Testis (tissue), 2 donors: ENCODE results near the gene ATXN7.

Experiments
- POLR2A ChIP-seq: fragments of 450-650 bp; IDR thresholded peaks from one replicate; pipeline ENCODE4 v1.6.1; 2017; ENCODE audit warnings: antibody characterized with exemption, mild to moderate bottlenecking, moderate library complexity
- TF ChIP-seq, protein P1 (sequence below), 3 experiments: fragments of 450-650 bp in 2 of 3; fragments of 200-600 bp in 1 of 3; sonication (generic) in 1 of 3; IDR thresholded peaks; one replicate each; pipeline ENCODE4 v1.5.1; 2016 to 2019; ENCODE audit warnings: antibody characterized with exemption in 3 of 3, mild to moderate bottlenecking in 2 of 3, moderate library complexity in 1 of 3

DNA sequence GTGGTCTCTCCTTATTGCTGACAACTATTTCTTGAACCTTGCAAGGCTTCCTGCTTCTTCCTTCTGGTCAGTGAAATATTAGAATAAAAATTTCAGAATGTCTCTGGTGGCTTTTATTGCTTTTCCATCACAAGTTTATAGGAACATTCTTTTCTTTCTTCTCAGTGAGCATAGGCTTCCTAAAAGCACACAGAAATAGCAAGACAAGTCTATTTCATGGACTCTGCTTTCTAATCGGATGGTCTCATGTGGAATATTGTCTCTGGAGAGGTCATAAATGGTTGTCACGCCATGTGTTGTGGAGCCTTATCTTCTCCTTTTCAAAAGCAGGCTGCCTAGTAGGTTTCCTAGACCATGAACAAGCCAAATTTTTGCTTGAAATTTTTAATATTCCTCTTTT is 169.4 kb downstream of the ATXN7 start:
- TF ChIP-seq, protein P1, sequence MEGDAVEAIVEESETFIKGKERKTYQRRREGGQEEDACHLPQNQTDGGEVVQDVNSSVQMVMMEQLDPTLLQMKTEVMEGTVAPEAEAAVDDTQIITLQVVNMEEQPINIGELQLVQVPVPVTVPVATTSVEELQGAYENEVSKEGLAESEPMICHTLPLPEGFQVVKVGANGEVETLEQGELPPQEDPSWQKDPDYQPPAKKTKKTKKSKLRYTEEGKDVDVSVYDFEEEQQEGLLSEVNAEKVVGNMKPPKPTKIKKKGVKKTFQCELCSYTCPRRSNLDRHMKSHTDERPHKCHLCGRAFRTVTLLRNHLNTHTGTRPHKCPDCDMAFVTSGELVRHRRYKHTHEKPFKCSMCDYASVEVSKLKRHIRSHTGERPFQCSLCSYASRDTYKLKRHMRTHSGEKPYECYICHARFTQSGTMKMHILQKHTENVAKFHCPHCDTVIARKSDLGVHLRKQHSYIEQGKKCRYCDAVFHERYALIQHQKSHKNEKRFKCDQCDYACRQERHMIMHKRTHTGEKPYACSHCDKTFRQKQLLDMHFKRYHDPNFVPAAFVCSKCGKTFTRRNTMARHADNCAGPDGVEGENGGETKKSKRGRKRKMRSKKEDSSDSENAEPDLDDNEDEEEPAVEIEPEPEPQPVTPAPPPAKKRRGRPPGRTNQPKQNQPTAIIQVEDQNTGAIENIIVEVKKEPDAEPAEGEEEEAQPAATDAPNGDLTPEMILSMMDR (IDR thresholded peaks at IDR 0.05), result no peak
- TF ChIP-seq POLR2A, result no peak
